H1 (cell line): Measurements from ENCODE around the gene ARID4B. TPM values are rescaled to one million over a fixed set of nuclear protein-coding genes. Genes with fewer than 3 reads are reported as not detected.

Experiments used
- CHD7 ChIP-seq: fragments of 300-600 bp; sonication (generic); IDR thresholded peaks from 2 replicates; pipeline ENCODE4 v1.7.1; 2012; ENCODE audit warnings: low read length, moderate library complexity, mild to moderate bottlenecking, inconsistent platforms; ENCODE audit not compliant: insufficient replicate concordance
- YY1 ChIP-seq: IDR thresholded peaks from 2 replicates; pipeline ENCODE4 v1.6.1; 2011; ENCODE audit warnings: low read depth, mild to moderate bottlenecking, low read length
- polyA plus RNA-seq, 7 experiments: library from polyadenylated mRNA; depleted of rRNA in 3 of 7; stranded (reverse) in 5 of 7; unstranded in 2 of 7; fragments of >200 nt in 5 of 7; fragments of 200-250 nt in 2 of 7; gene quantifications; 1 replicate in 5 of 7; 2 replicates in 1 of 7; 4 replicates in 1 of 7; pipeline versions ENCODE4 v1.2.1 to v1.2.3, GENCODE V29; 2011 to 2013; ENCODE audit warnings: missing spikeins in 2 of 7, mixed read lengths in 2 of 7
- total RNA-seq: library from RNA; stranded (reverse); fragmentation: NEBNext Ultra II Directional; extraction: Animal tissue kit (Norgen Biotek cat#: 25700); gene quantifications from 2 replicates; pipeline ENCODE4 v1.2.1, GENCODE V29; 2021

Gene ARID4B
- total and polyA plus RNA-seq, 2 of the 8 experiments (the other 6 are each of a cell fraction or from before 2014, with no cell fraction given): 5.1 to 28.8 TPM

- TF ChIP-seq CHD7 (no peak), YY1 (no peak)
These were observed 137.5 kb downstream of the ARID4B start (continued) for GRCh38 chr1:235190431-235190830.
